ENCODE measurements around the gene FAR2.
A peak's percentile ranks its signal among the peaks of the same experiment; 100 is the strongest.
"Not testable (repeated sequence)": the region's sequence is repeated elsewhere in the genome, so short reads cannot be mapped to it uniquely, and the experiment has no call there.

Gene FAR2

DNA sequence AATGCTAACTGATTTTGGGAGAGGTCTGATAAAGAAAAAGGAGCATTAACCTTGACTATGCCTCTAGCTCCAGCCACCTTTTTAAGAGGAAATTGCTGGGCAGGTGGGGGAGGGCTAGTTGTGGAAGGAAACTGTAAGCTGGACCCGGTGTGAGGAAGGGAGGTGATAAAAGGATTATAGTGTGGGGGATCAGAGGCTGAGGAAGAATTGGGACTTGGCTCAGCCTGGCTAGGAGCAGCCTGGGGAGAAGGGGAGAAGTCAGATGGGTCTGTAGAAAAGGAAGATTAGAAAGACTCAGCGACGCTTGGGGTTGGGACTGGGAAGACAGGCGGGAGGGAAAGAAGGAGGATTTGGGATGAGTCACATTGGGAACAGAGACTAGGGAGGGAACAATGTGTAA lies 10.2 kb upstream of the FAR2 start:
- not testable (repeated sequence) for H2BK120ac ChIP-seq (ENCODE audit: low read depth, low read length); H3K27me3 ChIP-seq (ENCODE audit: control insufficient read depth in 1 of 2, insufficient read depth in 1 of 2, low read length in 2 of 2); H2AFZ ChIP-seq (ENCODE audit: low read depth, low read length); H4K91ac ChIP-seq (ENCODE audit: low read length); H2BK15ac ChIP-seq (ENCODE audit: low read depth, poor library complexity, severe bottlenecking); H3K4ac ChIP-seq (ENCODE audit: low read depth in 1 of 2, low read length in 2 of 2); H3K79me1 ChIP-seq (replicated peaks; ENCODE audit: low read length, poor library complexity, severe bottlenecking); H4K8ac ChIP-seq (ENCODE audit: low read length); H3K4me2 ChIP-seq (ENCODE audit: low read length, poor library complexity, severe bottlenecking); H2AK5ac ChIP-seq (ENCODE audit: low read length, severe bottlenecking); H3K23ac ChIP-seq (ENCODE audit: low read length in 2 of 2); H3K4me1 ChIP-seq (ENCODE audit: control insufficient read depth, insufficient read depth, low read depth, low read length); H3K9ac ChIP-seq (ENCODE audit: low read length); H2BK12ac ChIP-seq (ENCODE audit: low read length in 2 of 2); H3K4me3 ChIP-seq (ENCODE audit: insufficient read depth in 1 of 2, low read depth in 1 of 2, low read length in 2 of 2); H3K9me3 ChIP-seq (ENCODE audit: control insufficient read depth, low read length); H2BK5ac ChIP-seq (ENCODE audit: low read depth, low read length, poor library complexity, severe bottlenecking); H3K27ac ChIP-seq (ENCODE audit: low read length, poor library complexity, severe bottlenecking); H3K36me3 ChIP-seq (ENCODE audit: control insufficient read depth in 1 of 2, insufficient read depth in 2 of 2, low read depth in 1 of 2, low read length in 2 of 2); DNase-seq; H3K18ac ChIP-seq (ENCODE audit: low read depth in 1 of 2, low read length in 2 of 2); H3K14ac ChIP-seq (ENCODE audit: low read length in 2 of 2)
- 71% methylated on average over 4 of the region's 4 CpGs for WGBS

DNA sequence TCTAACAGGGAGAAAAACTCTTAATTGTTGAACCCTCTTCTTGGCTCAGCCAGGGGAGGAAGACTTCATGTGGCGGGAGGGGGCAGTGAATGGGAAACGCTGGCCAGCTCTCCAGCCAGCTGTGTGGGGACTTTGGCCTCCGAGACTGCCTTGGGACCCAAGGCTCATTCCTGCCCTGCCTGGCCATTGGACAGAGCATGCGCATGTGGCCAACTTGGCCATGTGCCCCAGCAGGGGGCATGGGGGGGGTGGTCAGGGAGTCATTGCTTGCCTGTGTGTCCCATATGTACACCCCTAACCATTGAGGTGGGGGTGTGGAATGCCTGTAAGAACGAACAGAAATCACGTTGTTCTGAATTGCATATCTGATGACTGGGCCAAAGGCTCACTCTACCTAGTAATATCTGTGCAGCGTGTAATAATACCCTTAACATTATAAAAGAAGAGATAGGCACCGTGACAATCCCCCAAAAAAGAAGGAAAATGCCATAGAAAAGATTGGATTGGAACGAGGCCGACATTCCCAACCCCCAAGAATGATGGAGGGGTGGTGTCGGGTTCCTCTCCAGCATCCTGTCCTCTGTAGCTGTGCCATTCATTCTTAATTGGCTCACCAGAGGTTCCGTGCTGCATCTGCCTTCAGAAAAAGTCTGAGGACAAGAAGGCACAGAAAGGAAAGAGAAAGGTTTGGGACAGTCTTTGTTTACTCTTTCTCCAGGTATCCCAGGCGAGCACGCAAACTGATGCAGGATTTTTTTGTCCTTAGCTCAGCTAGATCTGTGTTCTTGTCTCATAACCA lies 3.5 kb upstream of the FAR2 start:
- Histone ChIP-seq H3K4me2 (ENCODE audit: low read length, poor library complexity, severe bottlenecking) (no peak overlapping the region), H3K14ac (ENCODE audit: low read length in 2 of 2) (peak overlapping the region in 1 of 2 experiments; percentile 77), H3K27me3 (ENCODE audit: control insufficient read depth in 1 of 2, insufficient read depth in 1 of 2, low read length in 2 of 2) (no peaks in the 10 kb centered on the region), H3K18ac (ENCODE audit: low read depth in 1 of 2, low read length in 2 of 2) (peak overlapping the region; percentile 37 to 47), H2AK5ac (ENCODE audit: low read length, severe bottlenecking) (no peak overlapping the region), H4K8ac (ENCODE audit: low read length) (no peak overlapping the region), H2AFZ (ENCODE audit: low read depth, low read length) (no peak overlapping the region), H3K4me3 (ENCODE audit: insufficient read depth in 1 of 2, low read depth in 1 of 2, low read length in 2 of 2) (no peak overlapping the region), H3K79me1 (replicated peaks; ENCODE audit: low read length, poor library complexity, severe bottlenecking) (peaks cover 10% of the 10 kb centered on the region), H3K23ac (ENCODE audit: low read length in 2 of 2) (no peak overlapping the region), H3K4me1 (ENCODE audit: control insufficient read depth, insufficient read depth, low read depth, low read length) (peaks cover 10% of the 10 kb centered on the region), H2BK15ac (ENCODE audit: low read depth, poor library complexity, severe bottlenecking) (peak overlapping the region; percentile 74), H2BK5ac (ENCODE audit: low read depth, low read length, poor library complexity, severe bottlenecking) (no peak overlapping the region), H3K27ac (ENCODE audit: low read length, poor library complexity, severe bottlenecking) (no peak overlapping the region), H3K9ac (ENCODE audit: low read length) (no peak overlapping the region), H3K4ac (ENCODE audit: low read depth in 1 of 2, low read length in 2 of 2) (no peak overlapping the region), H2BK120ac (ENCODE audit: low read depth, low read length) (no peak overlapping the region), H3K36me3 (ENCODE audit: control insufficient read depth in 1 of 2, insufficient read depth in 2 of 2, low read depth in 1 of 2, low read length in 2 of 2) (no peaks in the 10 kb centered on the region), H3K9me3 (ENCODE audit: control insufficient read depth, low read length) (no peaks in the 10 kb centered on the region), H2BK12ac (ENCODE audit: low read length in 2 of 2) (no peak overlapping the region), H4K91ac (ENCODE audit: low read length) (no peak overlapping the region)
- no peak for DNase-seq
- 90% methylated on average over 13 of the region's 14 CpGs for WGBS

DNA sequence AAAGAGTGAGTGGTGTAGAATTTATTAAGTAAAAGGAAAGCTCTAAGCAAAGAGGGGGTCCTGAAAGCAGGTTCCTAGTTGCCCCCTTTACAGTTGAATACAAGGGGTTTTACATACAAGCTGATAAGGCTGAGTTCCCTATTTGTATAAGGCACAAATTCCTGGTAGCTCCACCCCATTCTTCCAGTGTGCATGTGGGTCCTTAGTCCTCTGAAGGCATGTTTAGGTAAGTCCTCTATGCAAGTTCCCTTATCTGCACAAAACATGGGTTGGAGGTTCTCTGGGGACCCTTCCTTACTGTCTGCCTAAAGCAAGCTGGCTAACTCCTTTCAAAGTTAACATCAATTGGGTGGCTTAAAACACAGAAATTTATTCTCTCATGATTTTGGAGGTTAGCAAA lies 2.9 kb upstream of the FAR2 start:
- no peak for DNase-seq
- Histone ChIP-seq H3K27ac (ENCODE audit: low read length, poor library complexity, severe bottlenecking) (no peak overlapping the region), H3K79me1 (replicated peaks; ENCODE audit: low read length, poor library complexity, severe bottlenecking) (peaks cover 11% of the 10 kb centered on the region), H3K4me1 (ENCODE audit: control insufficient read depth, insufficient read depth, low read depth, low read length) (peaks cover 10% of the 10 kb centered on the region), H3K4ac (ENCODE audit: low read depth in 1 of 2, low read length in 2 of 2) (no peak overlapping the region), H2BK15ac (ENCODE audit: low read depth, poor library complexity, severe bottlenecking) (no peak overlapping the region), H2AK5ac (ENCODE audit: low read length, severe bottlenecking) (no peak overlapping the region), H3K9me3 (ENCODE audit: control insufficient read depth, low read length) (no peaks in the 10 kb centered on the region), H3K9ac (ENCODE audit: low read length) (no peak overlapping the region), H3K36me3 (ENCODE audit: control insufficient read depth in 1 of 2, insufficient read depth in 2 of 2, low read depth in 1 of 2, low read length in 2 of 2) (no peaks in the 10 kb centered on the region), H2BK12ac (ENCODE audit: low read length in 2 of 2) (no peak overlapping the region), H2BK5ac (ENCODE audit: low read depth, low read length, poor library complexity, severe bottlenecking) (no peak overlapping the region), H3K4me3 (ENCODE audit: insufficient read depth in 1 of 2, low read depth in 1 of 2, low read length in 2 of 2) (no peak overlapping the region), H3K4me2 (ENCODE audit: low read length, poor library complexity, severe bottlenecking) (no peak overlapping the region), H3K18ac (ENCODE audit: low read depth in 1 of 2, low read length in 2 of 2) (no peak overlapping the region), H2AFZ (ENCODE audit: low read depth, low read length) (no peak overlapping the region), H3K27me3 (ENCODE audit: control insufficient read depth in 1 of 2, insufficient read depth in 1 of 2, low read length in 2 of 2) (no peaks in the 10 kb centered on the region), H2BK120ac (ENCODE audit: low read depth, low read length) (no peak overlapping the region), H4K8ac (ENCODE audit: low read length) (no peak overlapping the region), H4K91ac (ENCODE audit: low read length) (no peak overlapping the region), H3K23ac (ENCODE audit: low read length in 2 of 2) (no peak overlapping the region), H3K14ac (ENCODE audit: low read length in 2 of 2) (no peak overlapping the region)

DNA sequence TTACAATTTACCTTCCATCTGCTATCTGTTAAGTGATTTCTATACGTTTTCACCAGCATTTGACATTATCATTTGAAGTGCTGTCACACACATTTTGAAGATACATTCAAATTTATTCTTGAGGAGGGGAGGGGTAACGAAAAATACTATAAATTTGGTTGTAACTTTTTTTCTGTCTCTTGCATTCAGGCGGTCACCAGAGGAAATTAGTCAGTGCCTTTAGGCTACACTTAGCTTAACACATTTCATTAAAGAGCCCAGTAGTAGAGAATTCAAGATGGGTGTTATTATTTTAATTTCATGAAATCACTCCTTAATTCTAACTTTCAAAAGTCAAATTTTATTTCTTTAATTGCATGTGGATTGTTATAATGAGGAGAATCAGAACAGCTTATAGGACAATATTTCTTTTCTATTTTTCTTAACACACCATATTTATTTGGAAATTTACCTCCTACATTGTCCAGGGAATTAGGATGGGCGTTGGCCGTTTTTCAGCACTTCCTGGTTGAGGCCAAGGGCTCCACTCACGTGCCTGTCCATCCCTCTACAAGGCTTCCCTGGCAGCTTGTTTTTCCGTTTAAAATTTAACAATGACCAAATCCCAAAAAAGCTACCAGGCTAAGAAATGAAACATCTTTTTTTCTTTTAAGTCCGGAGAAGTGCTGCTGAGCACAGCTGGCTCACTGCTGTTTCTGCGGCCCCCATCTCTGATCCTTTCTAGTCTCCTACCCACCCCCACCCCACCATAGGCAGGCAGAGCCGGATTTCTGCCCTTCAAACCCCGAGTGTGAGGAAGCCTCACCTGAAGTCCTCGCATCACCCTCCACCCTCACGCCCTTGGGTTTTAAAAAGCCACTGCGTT lies 1.1 kb upstream of the FAR2 start:
- Histone ChIP-seq H3K4me3 (ENCODE audit: insufficient read depth in 1 of 2, low read depth in 1 of 2, low read length in 2 of 2) (peak overlapping the region; percentile 41 to 94), H3K18ac (ENCODE audit: low read depth in 1 of 2, low read length in 2 of 2) (peak overlapping the region; percentile 69 to 95), H3K9me3 (ENCODE audit: control insufficient read depth, low read length) (no peaks in the 10 kb centered on the region), H3K27ac (ENCODE audit: low read length, poor library complexity, severe bottlenecking) (no peak overlapping the region), H2BK120ac (ENCODE audit: low read depth, low read length) (no peak overlapping the region), H3K27me3 (ENCODE audit: control insufficient read depth in 1 of 2, insufficient read depth in 1 of 2, low read length in 2 of 2) (no peaks in the 10 kb centered on the region), H4K8ac (ENCODE audit: low read length) (peak overlapping the region; percentile 99), H4K91ac (ENCODE audit: low read length) (peak overlapping the region; percentile 97), H2AK5ac (ENCODE audit: low read length, severe bottlenecking) (no peak overlapping the region), H3K4me2 (ENCODE audit: low read length, poor library complexity, severe bottlenecking) (peak overlapping the region; percentile 59), H3K4ac (ENCODE audit: low read depth in 1 of 2, low read length in 2 of 2) (peak overlapping the region; percentile 12 to 93), H2BK12ac (ENCODE audit: low read length in 2 of 2) (peak overlapping the region; percentile 0 to 83), H3K79me1 (replicated peaks; ENCODE audit: low read length, poor library complexity, severe bottlenecking) (peaks cover 14% of the 10 kb centered on the region), H3K14ac (ENCODE audit: low read length in 2 of 2) (peak overlapping the region in 1 of 2 experiments; percentile 3), H2BK5ac (ENCODE audit: low read depth, low read length, poor library complexity, severe bottlenecking) (no peak overlapping the region), H3K9ac (ENCODE audit: low read length) (peak overlapping the region; percentile 95), H3K4me1 (ENCODE audit: control insufficient read depth, insufficient read depth, low read depth, low read length) (peaks cover 10% of the 10 kb centered on the region), H3K36me3 (ENCODE audit: control insufficient read depth in 1 of 2, insufficient read depth in 2 of 2, low read depth in 1 of 2, low read length in 2 of 2) (no peaks in the 10 kb centered on the region), H2AFZ (ENCODE audit: low read depth, low read length) (no peak overlapping the region), H2BK15ac (ENCODE audit: low read depth, poor library complexity, severe bottlenecking) (peak overlapping the region; percentile 19), H3K23ac (ENCODE audit: low read length in 2 of 2) (no peak overlapping the region)
- peak; percentile 18 for DNase-seq
- WGBS: 11% methylated on average over 11 of the region's 14 CpGs

Data from mesenchymal stem cell (in vitro differentiated cells and primary cell).